PC-9 (cell line): Measurements from ENCODE around the gene RIPOR2. TPM values are rescaled to one million over a fixed set of nuclear protein-coding genes. Genes with fewer than 3 reads are reported as not detected.

ENCODE experiments used
- BruUV-seq: library from RNA; stranded (reverse); fragments of 400-500 nt; replicated peaks from 2 replicates; lab custom pipeline; 2021; lab: Mats Ljungman, UMichigan
- CTCF ChIA-PET: fragments of 300-600 bp; sonication (Branson Sonifier 250); formaldehyde crosslinking; loops from one replicate; lab custom pipeline; 2022; ENCODE audit warnings: antibody characterized with exemption; lab: Charles Lee
- POLR2A ChIA-PET: fragments of 300-600 bp; sonication (Branson Sonifier 250); formaldehyde crosslinking; loops from one replicate; lab custom pipeline; 2022; ENCODE audit warnings: antibody characterized with exemption; ENCODE audit not compliant: unreplicated experiment; lab: Charles Lee
- DNase-seq, 2 experiments: peaks; one replicate each; pipeline versions ENCODE4 v3.0.0 to v3.0.0-alpha.2; 2015 to 2022; ENCODE audit warnings: mixed read lengths in 1 of 2
- H2AFZ ChIP-seq: fragments of 200-600 bp; sonication (generic); 2 replicates; pipeline ENCODE4 v1.8.1; 2017; ENCODE audit warnings: antibody characterized with exemption
- H3F3A ChIP-seq: fragments of 200-600 bp; sonication (generic); 2 replicates; pipeline ENCODE4 v1.8.1; 2017; ENCODE audit warnings: antibody characterized with exemption, mild to moderate bottlenecking, low read depth; ENCODE audit not compliant: insufficient read depth
- H3K27ac ChIP-seq: fragments of 200-600 bp; sonication (generic); 2 replicates; pipeline ENCODE4 v1.6.1; 2016; ENCODE audit warnings: mixed run types
- H3K27me3 ChIP-seq: fragments of 200-600 bp; sonication (generic); 2 replicates; pipeline ENCODE4 v1.6.1; 2016; ENCODE audit warnings: low read depth, mixed run types; ENCODE audit not compliant: insufficient read depth
- H3K36me3 ChIP-seq: fragments of 200-600 bp; sonication (generic); 2 replicates; pipeline ENCODE4 v1.6.1; 2016; ENCODE audit warnings: low read depth, mixed run types
- H3K4me1 ChIP-seq: fragments of 200-600 bp; sonication (generic); replicated peaks from 2 replicates; pipeline ENCODE4 v1.6.1; 2016; ENCODE audit warnings: mixed run types; ENCODE audit not compliant: insufficient read depth
- H3K4me2 ChIP-seq: fragments of 200-600 bp; sonication (generic); 2 replicates; pipeline ENCODE4 v1.6.1; 2017; ENCODE audit warnings: mixed run types
- H3K4me3 ChIP-seq: fragments of 200-600 bp; sonication (generic); 2 replicates; pipeline ENCODE4 v1.6.1; 2016; ENCODE audit warnings: mixed run types
- H3K79me2 ChIP-seq: fragments of 200-600 bp; sonication (generic); 2 replicates; pipeline ENCODE4 v1.6.1; 2017; ENCODE audit warnings: low read depth, mixed run types
- H3K9me2 ChIP-seq: fragments of 200-600 bp; sonication (generic); 2 replicates; pipeline ENCODE4 v1.8.1; 2017; ENCODE audit warnings: mild to moderate bottlenecking; ENCODE audit not compliant: insufficient read depth
- H3K9me3 ChIP-seq: fragments of 200-600 bp; sonication (generic); 2 replicates; pipeline ENCODE4 v1.8.1; 2016; ENCODE audit warnings: low read depth; ENCODE audit not compliant: insufficient read depth
- H4K20me1 ChIP-seq: fragments of 200-600 bp; sonication (generic); 2 replicates; pipeline ENCODE4 v1.8.1; 2017; ENCODE audit not compliant: insufficient read depth
- EZH2 ChIP-seq: fragments of 200-600 bp; sonication (generic); IDR thresholded peaks from 2 replicates; pipeline ENCODE4 v1.8.0; 2017; ENCODE audit warnings: antibody characterized with exemption, low read depth
- intact Hi-C: fragments of 100-400 bp; cut with micrococcal nuclease; formaldehyde crosslinking; loops from one replicate; pipeline ENCODE4 v1.10.0; 2022; ENCODE audit not compliant: unreplicated experiment
- total RNA-seq: library from RNA; stranded (reverse); gene quantifications from 2 replicates; pipeline ENCODE4 v1.2.3, GENCODE V29; 2021
- TF ChIP-seq, protein P1 (sequence below): fragments of 200-600 bp; sonication (generic); conservative IDR thresholded peaks from 2 replicates; pipeline ENCODE4 v1.6.1; 2017; ENCODE audit warnings: mixed run types, antibody characterized with exemption, mild to moderate bottlenecking, moderate library complexity

Gene RIPOR2
- total RNA-seq, 1 experiment from 2014 or later: 0.94 TPM

DNA sequence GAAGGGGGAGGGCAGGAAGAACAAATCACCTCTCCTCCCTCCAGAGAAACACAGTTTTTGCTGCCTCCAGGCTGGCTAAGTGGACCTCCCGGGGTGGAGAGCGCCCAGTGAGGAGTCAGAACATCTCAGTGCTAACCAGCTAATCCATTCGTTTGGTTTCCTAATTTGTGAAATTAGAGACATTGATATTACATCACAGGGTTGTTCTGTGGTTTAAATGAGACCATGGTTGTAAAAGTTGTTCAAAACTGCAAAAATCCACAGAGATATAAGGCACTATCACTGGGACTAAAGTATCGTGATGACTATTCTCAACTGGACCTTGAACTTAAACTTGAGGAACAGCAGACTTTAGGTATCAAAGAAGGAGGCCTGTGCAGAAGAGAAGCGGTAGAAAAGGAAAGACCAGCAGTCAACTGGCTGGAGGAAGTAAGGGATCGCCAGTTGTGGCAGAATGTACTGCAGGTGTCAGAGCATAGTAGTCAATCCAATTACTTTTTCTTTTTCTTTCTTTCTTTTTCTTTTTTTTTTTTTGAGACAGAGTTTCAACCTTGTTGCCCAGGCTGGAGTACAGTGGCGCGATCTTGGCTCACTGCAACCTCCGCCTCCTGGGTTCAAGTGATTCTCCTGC lies 33.9 kb downstream of the RIPOR2 start:
- H3K9me3 ChIP-seq: no peaks in the 10 kb centered on the region
- H4K20me1 ChIP-seq: no peaks in the 10 kb centered on the region
- no peaks in the 10 kb centered on the region for H3F3A ChIP-seq
- peaks cover 3% of the 10 kb centered on the region; the same call in 1 of the 2 replicates for H3K4me1 ChIP-seq
- TF ChIP-seq EZH2: no peak
- TF ChIP-seq, protein P1, sequence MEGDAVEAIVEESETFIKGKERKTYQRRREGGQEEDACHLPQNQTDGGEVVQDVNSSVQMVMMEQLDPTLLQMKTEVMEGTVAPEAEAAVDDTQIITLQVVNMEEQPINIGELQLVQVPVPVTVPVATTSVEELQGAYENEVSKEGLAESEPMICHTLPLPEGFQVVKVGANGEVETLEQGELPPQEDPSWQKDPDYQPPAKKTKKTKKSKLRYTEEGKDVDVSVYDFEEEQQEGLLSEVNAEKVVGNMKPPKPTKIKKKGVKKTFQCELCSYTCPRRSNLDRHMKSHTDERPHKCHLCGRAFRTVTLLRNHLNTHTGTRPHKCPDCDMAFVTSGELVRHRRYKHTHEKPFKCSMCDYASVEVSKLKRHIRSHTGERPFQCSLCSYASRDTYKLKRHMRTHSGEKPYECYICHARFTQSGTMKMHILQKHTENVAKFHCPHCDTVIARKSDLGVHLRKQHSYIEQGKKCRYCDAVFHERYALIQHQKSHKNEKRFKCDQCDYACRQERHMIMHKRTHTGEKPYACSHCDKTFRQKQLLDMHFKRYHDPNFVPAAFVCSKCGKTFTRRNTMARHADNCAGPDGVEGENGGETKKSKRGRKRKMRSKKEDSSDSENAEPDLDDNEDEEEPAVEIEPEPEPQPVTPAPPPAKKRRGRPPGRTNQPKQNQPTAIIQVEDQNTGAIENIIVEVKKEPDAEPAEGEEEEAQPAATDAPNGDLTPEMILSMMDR: no peak
- no peak overlapping the region for H2AFZ ChIP-seq
- no peaks in the 10 kb centered on the region for H3K9me2 ChIP-seq
- H3K79me2 ChIP-seq: no peaks in the 10 kb centered on the region
- no TSS peak for BruUV-seq
- DNase-seq: no peak
- no peaks in the 10 kb centered on the region for H3K36me3 ChIP-seq
- H3K27ac ChIP-seq: no peak overlapping the region
- H3K4me2 ChIP-seq: no peak overlapping the region
- POLR2A ChIA-PET: no interaction called here
- H3K4me3 ChIP-seq: no peak overlapping the region
- CTCF ChIA-PET: no interaction called here
- intact Hi-C loops: no loop called here
- no peaks in the 10 kb centered on the region for H3K27me3 ChIP-seq

DNA sequence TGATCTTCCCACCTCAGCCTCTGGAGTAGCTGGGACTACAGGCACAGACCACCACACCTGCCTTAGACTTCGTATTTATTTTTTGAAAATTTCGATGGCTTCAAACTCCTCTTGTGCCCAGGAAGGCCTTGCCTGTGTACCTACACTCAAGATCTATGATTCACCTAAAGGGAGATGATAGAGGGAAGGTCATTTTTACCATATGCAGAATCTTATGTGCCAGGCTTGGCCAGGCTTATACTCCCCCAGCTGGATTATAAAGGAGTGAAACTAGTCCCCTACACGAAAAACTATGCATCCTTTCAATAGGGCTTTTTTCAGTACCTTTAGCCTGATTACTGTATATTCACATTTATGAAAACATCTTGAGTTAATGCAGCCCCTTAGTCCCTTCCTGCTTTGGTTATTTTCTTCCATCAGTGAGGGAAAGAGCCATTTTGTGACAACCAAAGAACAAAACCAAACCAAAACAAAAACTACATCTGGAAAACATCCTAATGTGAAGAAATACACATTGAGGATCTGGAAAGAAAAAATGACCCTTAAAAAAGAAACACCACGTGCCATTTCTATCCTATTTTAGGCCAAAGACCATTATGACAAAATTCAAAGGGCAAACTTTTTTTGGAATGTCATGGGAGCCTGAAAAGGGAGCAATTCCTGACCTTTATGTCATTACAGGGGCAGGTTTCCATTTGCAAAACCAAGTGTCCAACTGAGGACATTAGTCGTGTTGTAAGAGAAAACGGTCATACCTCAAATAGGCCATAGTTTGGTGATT lies 34.7 kb downstream of the RIPOR2 start:
- Histone ChIP-seq H3K4me2 (no peak overlapping the region), H3K27ac (no peak overlapping the region), H3F3A (no peaks in the 10 kb centered on the region), H2AFZ (no peak overlapping the region), H3K4me3 (no peak overlapping the region), H3K4me1 (no peaks in the 10 kb centered on the region; the same call in 1 of the 2 replicates), H3K27me3 (no peaks in the 10 kb centered on the region), H3K9me2 (no peaks in the 10 kb centered on the region), H3K79me2 (no peaks in the 10 kb centered on the region), H3K9me3 (no peaks in the 10 kb centered on the region), H4K20me1 (no peaks in the 10 kb centered on the region), H3K36me3 (no peaks in the 10 kb centered on the region)
- ChIA-PET POLR2A (no interaction called here), CTCF (no interaction called here)
- TF ChIP-seq, protein P1: no peak
- no peak for TF ChIP-seq EZH2
- no TSS peak for BruUV-seq
- DNase-seq: no peak
- intact Hi-C loops: no loop called here

DNA sequence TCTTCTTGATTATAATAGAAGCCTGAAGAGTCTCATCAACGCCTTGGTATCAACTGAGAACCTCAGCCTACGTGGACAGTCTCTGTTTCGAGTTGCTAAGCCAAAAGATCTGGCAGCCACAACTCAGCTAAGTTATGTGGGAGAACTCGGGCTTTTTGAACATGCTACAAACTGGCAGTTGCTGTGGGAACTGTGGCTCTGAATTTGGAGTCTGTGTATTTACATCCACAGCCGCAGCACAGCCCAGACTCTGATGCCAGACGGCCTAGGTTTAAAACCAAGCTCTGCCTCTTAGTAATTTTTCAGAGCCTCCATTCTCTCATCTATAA lies 35.8 kb downstream of the RIPOR2 start:
- BruUV-seq: no TSS peak
- Histone ChIP-seq H3K4me3 (no peak overlapping the region), H3K9me3 (no peaks in the 10 kb centered on the region), H3K4me1 (no peaks in the 10 kb centered on the region; the same call in 1 of the 2 replicates), H3K4me2 (no peak overlapping the region), H3K79me2 (no peaks in the 10 kb centered on the region), H2AFZ (no peak overlapping the region), H4K20me1 (no peaks in the 10 kb centered on the region), H3F3A (no peaks in the 10 kb centered on the region), H3K27me3 (no peaks in the 10 kb centered on the region), H3K9me2 (no peaks in the 10 kb centered on the region), H3K27ac (no peak overlapping the region), H3K36me3 (no peaks in the 10 kb centered on the region)
- TF ChIP-seq EZH2: no peak
- TF ChIP-seq, protein P1: no peak
- POLR2A ChIA-PET: interaction anchor here (0.6 kb wide), 2 partner anchors 24 to 1204 kb away, joined by 3 to 4 read pairs; a partner anchor contains a TSS
- CTCF ChIA-PET: interaction anchor here (0.5 kb wide), 1 partner anchor 82 kb away, joined by 4 read pairs; no protein-coding TSS in a partner anchor
- intact Hi-C loops: no loop called here
- no peak for DNase-seq
